HepG2 (cell line): ENCODE measurements around the gene CUTC. TPM values are rescaled to one million over a fixed set of nuclear protein-coding genes. Genes with fewer than 3 reads are reported as not detected.
A peak's percentile ranks its signal among the peaks of the same experiment; 100 is the strongest.

Experiments
- CBX5 ChIP-seq: sonication (generic); formaldehyde crosslinking; IDR thresholded peaks from 2 replicates; pipeline ENCODE4 v1.4.0; 2020; ENCODE audit warnings: missing genetic modification reagents, borderline replicate concordance
- CEBPG ChIP-seq: IDR thresholded peaks from 2 replicates; pipeline ENCODE4 v1.6.1; 2016
- IRF1 ChIP-seq: sonication (generic); formaldehyde crosslinking; IDR thresholded peaks from 2 replicates; pipeline ENCODE4 v1.4.0; 2020; ENCODE audit warnings: low read depth, mild to moderate bottlenecking, missing genetic modification reagents
- JUNB ChIP-seq: sonication (generic); formaldehyde crosslinking; IDR thresholded peaks from 2 replicates; pipeline ENCODE4 v1.8.0; 2022; ENCODE audit warnings: missing genetic modification reagents, mild to moderate bottlenecking, borderline replicate concordance
- KIAA2018 ChIP-seq: sonication (generic); formaldehyde crosslinking; IDR thresholded peaks from 2 replicates; pipeline ENCODE4 v1.5.0; 2020; ENCODE audit warnings: mild to moderate bottlenecking, missing genetic modification reagents, borderline replicate concordance
- NFIC ChIP-seq: IDR thresholded peaks from 2 replicates; pipeline ENCODE4 v1.6.1; 2012; ENCODE audit warnings: mild to moderate bottlenecking, low read length, inconsistent platforms
- PLRG1 ChIP-seq: fragments of 450-650 bp; conservative IDR thresholded peaks from 2 replicates; pipeline ENCODE4 v1.6.1; 2016
- PPARG ChIP-seq: conservative IDR thresholded peaks from 2 replicates; pipeline ENCODE4 v1.6.1; 2016; ENCODE audit warnings: missing biosample characterization, missing genetic modification reagents
- ZNF530 ChIP-seq: sonication (generic); formaldehyde crosslinking; IDR thresholded peaks from 2 replicates; pipeline ENCODE4 v1.5.0; 2020; ENCODE audit warnings: low read depth, mild to moderate bottlenecking, missing genetic modification reagents
- ZNF556 ChIP-seq: sonication (generic); formaldehyde crosslinking; IDR thresholded peaks from 2 replicates; pipeline ENCODE4 v1.4.0; 2020; ENCODE audit warnings: mild to moderate bottlenecking, missing genetic modification reagents, borderline replicate concordance
- ZNF652 ChIP-seq: IDR thresholded peaks from 2 replicates; pipeline ENCODE4 v1.6.1; 2016; ENCODE audit warnings: low read depth, borderline replicate concordance
- ZNF672 ChIP-seq: sonication (generic); formaldehyde crosslinking; IDR thresholded peaks from 2 replicates; pipeline ENCODE4 v1.8.1; 2022; ENCODE audit warnings: missing genetic modification reagents
- ZNF749 ChIP-seq: sonication (generic); formaldehyde crosslinking; IDR thresholded peaks from 2 replicates; pipeline ENCODE4 v1.8.0; 2022; ENCODE audit warnings: mild to moderate bottlenecking, missing genetic modification reagents, moderate library complexity, borderline replicate concordance
- ZNF766 ChIP-seq: sonication (generic); formaldehyde crosslinking; IDR thresholded peaks from 2 replicates; pipeline ENCODE4 v1.5.0; 2020; ENCODE audit warnings: missing genetic modification reagents, borderline replicate concordance
- ZNF792 ChIP-seq: IDR thresholded peaks from 2 replicates; pipeline ENCODE4 v1.6.1; 2016
- ZSCAN29 ChIP-seq: sonication (generic); formaldehyde crosslinking; conservative IDR thresholded peaks from 2 replicates; pipeline ENCODE4 v1.4.0; 2020; ENCODE audit warnings: mild to moderate bottlenecking, missing genetic modification reagents
- polyA plus RNA-seq, 8 experiments: library from polyadenylated mRNA; depleted of rRNA in 3 of 8; stranded (reverse) in 7 of 8; unstranded in 1 of 8; fragments of >200 nt; fragmentation: Illumina TruSeq in 4 of 8; extraction: Trizol in 4 of 8; gene quantifications; 2 replicates each; pipeline versions ENCODE4 v1.2.1 to v1.2.3, GENCODE V29; 2011 to 2016; ENCODE audit warnings: low read depth in 4 of 8, missing spikeins in 1 of 8, mixed read lengths in 1 of 8; ENCODE audit not compliant: insufficient read depth in 1 of 8
- total RNA-seq, 5 experiments: library from RNA; depleted of rRNA; stranded (reverse); fragments of >200 nt; fragmentation: Illumina TruSeq; extraction: Trizol; gene quantifications; 2 replicates each; pipeline ENCODE4 v1.2.3, GENCODE V29; 2016; ENCODE audit warnings: low read depth in 1 of 5
- TF ChIP-seq, protein P1 (sequence below): IDR thresholded peaks from 2 replicates; pipeline ENCODE4 v1.6.1; 2012; ENCODE audit warnings: low read depth, low read length, improper control_type of control experiment
- TF ChIP-seq, protein P2 (sequence below): sonication (generic); formaldehyde crosslinking; IDR thresholded peaks from 2 replicates; pipeline ENCODE4 v1.5.0; 2020; ENCODE audit warnings: missing genetic modification reagents
- TF ChIP-seq, protein P3 (sequence below): sonication (generic); formaldehyde crosslinking; IDR thresholded peaks from 2 replicates; pipeline ENCODE4 v1.5.0; 2020; ENCODE audit warnings: missing genetic modification reagents, mild to moderate bottlenecking, borderline replicate concordance

CUTC gene
- total and polyA plus RNA-seq, 2 of the 13 experiments (the other 11 are each of a cell fraction or from before 2014, with no cell fraction given): 22.3 to 25.8 TPM

DNA sequence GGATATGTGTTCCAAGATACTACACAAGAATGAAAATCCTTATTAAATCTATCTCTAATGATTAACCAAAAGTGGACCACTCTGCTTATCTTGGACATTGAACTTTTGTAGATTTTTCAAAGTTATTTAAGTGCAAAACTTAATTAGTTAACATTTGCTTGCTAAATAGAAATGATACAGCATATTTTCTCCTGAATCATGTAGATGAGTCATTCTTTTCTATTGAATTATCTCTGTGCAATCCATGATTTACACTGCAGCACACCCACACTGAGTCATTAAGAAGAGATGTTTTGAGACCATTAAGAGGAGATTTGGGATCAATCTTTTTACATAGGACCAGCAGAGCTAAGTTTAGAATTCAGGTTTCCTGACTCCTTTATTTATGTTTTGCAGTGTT, 43.8 kb downstream of the CUTC start (continued):
- TF ChIP-seq, protein P1, sequence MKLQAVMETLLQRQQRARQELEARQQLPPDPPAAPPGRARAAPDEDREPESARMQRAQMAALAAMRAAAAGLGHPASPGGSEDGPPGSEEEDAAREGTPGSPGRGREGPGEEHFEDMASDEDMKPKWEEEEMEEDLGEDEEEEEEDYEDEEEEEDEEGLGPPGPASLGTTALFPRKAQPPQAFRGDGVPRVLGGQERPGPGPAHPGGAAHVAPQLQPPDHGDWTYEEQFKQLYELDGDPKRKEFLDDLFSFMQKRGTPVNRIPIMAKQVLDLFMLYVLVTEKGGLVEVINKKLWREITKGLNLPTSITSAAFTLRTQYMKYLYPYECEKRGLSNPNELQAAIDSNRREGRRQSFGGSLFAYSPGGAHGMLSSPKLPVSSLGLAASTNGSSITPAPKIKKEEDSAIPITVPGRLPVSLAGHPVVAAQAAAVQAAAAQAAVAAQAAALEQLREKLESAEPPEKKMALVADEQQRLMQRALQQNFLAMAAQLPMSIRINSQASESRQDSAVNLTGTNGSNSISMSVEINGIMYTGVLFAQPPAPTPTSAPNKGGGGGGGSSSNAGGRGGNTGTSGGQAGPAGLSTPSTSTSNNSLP: peak; percentile 96
- TF ChIP-seq ZNF530 (CRISPR knock-in tag) (no peak), ZNF792 (CRISPR knock-in tag) (no peak), ZNF556 (CRISPR knock-in tag) (no peak), PPARG (CRISPR knock-in tag) (0 out of 2 replicates have a peak, but pooled peaks have one; percentile 38), ZNF652 (CRISPR knock-in tag) (0 out of 2 replicates have a peak, but pooled peaks have one; percentile 23), ZNF766 (CRISPR knock-in tag) (no peak), ZNF672 (CRISPR knock-in tag) (no peak), PLRG1 (no peak), CBX5 (no peak), JUNB (CRISPR knock-in tag) (peak; percentile 67; the same call in 1 of the 2 replicates), ZSCAN29 (CRISPR knock-in tag) (no peak), KIAA2018 (no peak), ZNF749 (CRISPR knock-in tag) (no peak), NFIC (no peak; the same call in 1 of the 2 replicates), IRF1 (CRISPR knock-in tag) (no peak), CEBPG (0 out of 2 replicates have a peak, but pooled peaks have one; percentile 10)
- TF ChIP-seq, protein P2, sequence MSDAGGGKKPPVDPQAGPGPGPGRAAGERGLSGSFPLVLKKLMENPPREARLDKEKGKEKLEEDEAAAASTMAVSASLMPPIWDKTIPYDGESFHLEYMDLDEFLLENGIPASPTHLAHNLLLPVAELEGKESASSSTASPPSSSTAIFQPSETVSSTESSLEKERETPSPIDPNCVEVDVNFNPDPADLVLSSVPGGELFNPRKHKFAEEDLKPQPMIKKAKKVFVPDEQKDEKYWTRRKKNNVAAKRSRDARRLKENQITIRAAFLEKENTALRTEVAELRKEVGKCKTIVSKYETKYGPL (CRISPR knock-in tag): no peak
- TF ChIP-seq, protein P3, sequence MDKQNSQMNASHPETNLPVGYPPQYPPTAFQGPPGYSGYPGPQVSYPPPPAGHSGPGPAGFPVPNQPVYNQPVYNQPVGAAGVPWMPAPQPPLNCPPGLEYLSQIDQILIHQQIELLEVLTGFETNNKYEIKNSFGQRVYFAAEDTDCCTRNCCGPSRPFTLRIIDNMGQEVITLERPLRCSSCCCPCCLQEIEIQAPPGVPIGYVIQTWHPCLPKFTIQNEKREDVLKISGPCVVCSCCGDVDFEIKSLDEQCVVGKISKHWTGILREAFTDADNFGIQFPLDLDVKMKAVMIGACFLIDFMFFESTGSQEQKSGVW (CRISPR knock-in tag): no peak
